Adrenal gland (tissue), 12 donors: ENCODE data around the gene CDK10. TPM values are rescaled to one million over a fixed set of nuclear protein-coding genes. Genes with fewer than 3 reads are reported as not detected.
A peak's percentile ranks its signal among the peaks of the same experiment; 100 is the strongest.

Experiments
- DNase-seq, 7 donors: peaks; one replicate each; pipeline ENCODE4 v3.0.0-alpha.2; 2019 to 2020
- H3K27ac ChIP-seq, 5 donors: fragments of 200-600 bp; sonication (generic) in 4 of 5; 1 replicate in 3 of 5; 2 replicates in 2 of 5; pipeline versions ENCODE4 v1.5.1 to v1.8.0; 2016 to 2020; ENCODE audit warnings: mild to moderate bottlenecking in 1 of 5
- H3K27me3 ChIP-seq: fragments of 200-600 bp; 2 replicates; pipeline ENCODE4 v1.8.0; 2021
- H3K36me3 ChIP-seq, 2 donors: fragments of 200-600 bp; replicated peaks in 1 of 2; 1 replicate in 1 of 2; 2 replicates in 1 of 2; pipeline versions ENCODE4 v1.5.1 to v1.8.0; 2018 to 2022
- H3K4me1 ChIP-seq, 2 donors: fragments of 200-600 bp; replicated peaks in 1 of 2; 1 replicate in 1 of 2; 2 replicates in 1 of 2; pipeline versions ENCODE4 v1.5.1 to v1.8.0; 2018 to 2021
- H3K4me3 ChIP-seq, 4 donors: fragments of 200-600 bp; sonication (generic) in 3 of 4; one replicate each; pipeline ENCODE4 v1.5.1; 2016 to 2018
- H3K9me3 ChIP-seq, 3 donors: fragments of 200-600 bp; sonication (generic) in 1 of 3; replicated peaks in 1 of 3; 1 replicate in 2 of 3; 2 replicates in 1 of 3; pipeline versions ENCODE4 v1.5.1 to v1.8.0; 2016 to 2021
- POLR2A ChIP-seq, 2 donors: fragments of 450-650 bp; IDR thresholded peaks; one replicate each; pipeline ENCODE4 v1.6.1; 2017; ENCODE audit warnings: antibody characterized with exemption in 2 of 2, mild to moderate bottlenecking in 2 of 2, moderate library complexity in 1 of 2
- WGBS, 4 donors: extraction: QIAGEN DNeasy Blood & Tissue Kit in 2 of 4; methylation state at CpG; one replicate each; pipeline versions ENCODE4 v1.1.5 to v1.1.7; 2013 to 2017; 5-methylcytosine and 5-hydroxymethylcytosine counted together
- intact Hi-C, 2 donors: fragments of 100-400 bp; cut with DNase I; formaldehyde crosslinking; loops; one replicate each; pipeline versions ENCODE4 v1.14.1 to v1.15.0; 2022 to 2023
- polyA plus RNA-seq, 3 donors: library from polyadenylated mRNA; stranded (reverse); fragments of 200-250 nt in 2 of 3; fragments of 350-450 nt in 1 of 3; fragmentation: Illumina TruSeq in 1 of 3; extraction: RNeasy Lipid Tissue Mini Kit (QIAGEN cat#74804) in 1 of 3; gene quantifications; one replicate each; pipeline ENCODE4 v1.2.3, GENCODE V29; 2013 to 2014
- total RNA-seq, 9 donors: library from RNA; depleted of rRNA in 4 of 9; stranded (reverse); fragments of >200 nt in 4 of 9; fragments of 120-200 nt in 1 of 9; fragmentation: NEBNext Ultra II Directional in 1 of 9; extraction: Animal tissue kit (Norgen Biotek cat#: 25700) in 1 of 9; gene quantifications; one replicate each; pipeline versions ENCODE4 v1.1.0 to v1.2.4, GENCODE V29; 2013 to 2023
- TF ChIP-seq, protein P1 (sequence below), 6 experiments: fragments of 450-650 bp in 4 of 6; fragments of 200-600 bp in 2 of 6; sonication (generic) in 1 of 6; IDR thresholded peaks; 1 replicate in 5 of 6; 2 replicates in 1 of 6; pipeline versions ENCODE4 v1.5.1 to v1.8.0; 2016 to 2021; ENCODE audit warnings: antibody characterized with exemption in 6 of 6, mild to moderate bottlenecking in 2 of 6, moderate library complexity in 1 of 6
- donor health status: healthy with polysubstance abuse.
- donor health status: Bipolar disorder and iron deficiency.
- donor health status: DM: yes; HTN: yes; CAD: no.
- donor health status: DM: no; HTN: no; CAD: no.
- donor health status: DM: no; HTN: no; CAD: no.
- donor health status: DM: yes; HTN: yes; CAD: no.

The CDK10 gene
- total and polyA plus RNA-seq, 12 donors: 29.5 to 289 (median 64.5) TPM

DNA sequence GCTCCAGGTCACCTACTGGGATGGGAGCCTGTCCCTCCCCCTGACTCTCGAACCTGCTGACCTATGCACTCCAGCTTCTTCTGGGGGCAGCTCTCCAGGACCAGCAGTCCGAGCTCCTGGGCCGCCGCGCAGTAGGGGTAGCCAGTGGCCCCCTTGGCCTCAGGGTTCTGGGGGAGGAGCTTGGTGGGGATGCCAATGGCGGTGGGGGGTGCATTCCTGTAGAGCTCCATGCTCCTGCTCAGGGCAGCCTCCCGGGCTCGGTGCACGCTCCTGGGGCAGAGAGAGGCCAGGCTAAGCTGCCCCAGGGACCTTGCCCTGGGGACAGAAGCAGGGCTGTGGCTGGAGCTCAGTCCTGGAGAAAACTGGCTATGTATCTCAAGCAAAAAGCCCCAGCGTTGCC, 22.7 kb downstream of the CDK10 start:
- TF ChIP-seq, protein P1, sequence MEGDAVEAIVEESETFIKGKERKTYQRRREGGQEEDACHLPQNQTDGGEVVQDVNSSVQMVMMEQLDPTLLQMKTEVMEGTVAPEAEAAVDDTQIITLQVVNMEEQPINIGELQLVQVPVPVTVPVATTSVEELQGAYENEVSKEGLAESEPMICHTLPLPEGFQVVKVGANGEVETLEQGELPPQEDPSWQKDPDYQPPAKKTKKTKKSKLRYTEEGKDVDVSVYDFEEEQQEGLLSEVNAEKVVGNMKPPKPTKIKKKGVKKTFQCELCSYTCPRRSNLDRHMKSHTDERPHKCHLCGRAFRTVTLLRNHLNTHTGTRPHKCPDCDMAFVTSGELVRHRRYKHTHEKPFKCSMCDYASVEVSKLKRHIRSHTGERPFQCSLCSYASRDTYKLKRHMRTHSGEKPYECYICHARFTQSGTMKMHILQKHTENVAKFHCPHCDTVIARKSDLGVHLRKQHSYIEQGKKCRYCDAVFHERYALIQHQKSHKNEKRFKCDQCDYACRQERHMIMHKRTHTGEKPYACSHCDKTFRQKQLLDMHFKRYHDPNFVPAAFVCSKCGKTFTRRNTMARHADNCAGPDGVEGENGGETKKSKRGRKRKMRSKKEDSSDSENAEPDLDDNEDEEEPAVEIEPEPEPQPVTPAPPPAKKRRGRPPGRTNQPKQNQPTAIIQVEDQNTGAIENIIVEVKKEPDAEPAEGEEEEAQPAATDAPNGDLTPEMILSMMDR (IDR thresholded peaks at IDR 0.05): no peak
- no peak for TF ChIP-seq POLR2A (IDR thresholded peaks at IDR 0.05)
- no peak for DNase-seq
- H3K27ac ChIP-seq: no peak overlapping the region
- intact Hi-C loops: loop anchor here (5.0 to 10.0 kb wide), 3 partner anchors 83 to 156 kb away; no protein-coding TSS in a partner anchor
- H3K27me3 ChIP-seq: no peaks in the 10 kb centered on the region
- H3K36me3 ChIP-seq: no peaks in the 10 kb centered on the region
- no peaks in the 10 kb centered on the region for H3K9me3 ChIP-seq
- H3K4me3 ChIP-seq: no peak overlapping the region
- 88 to 100% (median 90%) methylated on average over 2 to 10 of the region's 10 CpGs for WGBS, 4 donors
- H3K4me1 ChIP-seq: peaks cover 6 to 11% of the 10 kb centered on the region in 2 donors

DNA sequence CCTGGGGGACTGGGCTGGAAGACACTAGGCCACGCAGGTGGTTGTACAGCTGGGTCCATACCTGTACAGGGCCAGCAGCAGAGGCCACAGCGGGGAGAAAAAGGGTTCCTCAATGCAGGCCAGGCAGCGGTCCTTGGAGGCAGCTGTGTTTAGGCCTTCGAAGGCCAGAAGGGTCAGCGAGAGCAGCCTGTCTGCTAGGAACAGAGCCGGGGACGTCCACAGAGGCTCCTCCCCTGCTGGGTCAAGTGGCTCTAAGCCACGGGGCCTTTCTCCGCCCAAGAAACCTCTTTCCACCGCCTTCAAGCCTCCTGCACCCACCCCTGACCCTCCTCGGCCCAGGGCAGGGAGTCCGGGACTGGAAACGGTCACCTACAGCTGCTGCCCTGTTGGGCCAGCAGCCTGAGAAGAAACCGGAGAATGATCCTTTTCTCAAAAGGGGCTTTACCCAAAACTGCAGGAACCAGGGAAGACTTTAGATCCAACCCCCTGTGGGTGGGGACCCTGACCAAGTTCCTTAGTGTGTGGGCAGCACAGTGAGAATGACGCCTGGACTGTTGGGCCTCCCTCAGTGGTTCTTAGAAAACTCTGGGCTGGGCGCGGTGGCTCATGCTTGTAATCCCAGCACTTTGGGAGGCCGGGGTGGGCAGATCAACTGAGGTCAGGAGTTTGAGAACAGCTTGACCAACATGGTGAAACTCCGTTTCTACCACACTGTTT, 23.4 kb downstream of the CDK10 start:
- TF ChIP-seq, protein P1 (IDR thresholded peaks at IDR 0.05): no peak
- TF ChIP-seq POLR2A (IDR thresholded peaks at IDR 0.05): no peak
- no peaks in the 10 kb centered on the region for H3K9me3 ChIP-seq
- no peak overlapping the region for H3K27ac ChIP-seq
- intact Hi-C loops: loop anchor here (5.0 to 10.0 kb wide), 3 partner anchors 82 to 155 kb away; no protein-coding TSS in a partner anchor
- no peaks in the 10 kb centered on the region for H3K36me3 ChIP-seq
- DNase-seq: no peak
- H3K4me1 ChIP-seq: peaks cover 6 to 11% of the 10 kb centered on the region in 2 donors
- H3K27me3 ChIP-seq: no peaks in the 10 kb centered on the region
- H3K4me3 ChIP-seq: no peak overlapping the region
- WGBS, 4 donors: 87 to 95% (median 90%) methylated on average over 9 to 19 of the region's 19 CpGs

DNA sequence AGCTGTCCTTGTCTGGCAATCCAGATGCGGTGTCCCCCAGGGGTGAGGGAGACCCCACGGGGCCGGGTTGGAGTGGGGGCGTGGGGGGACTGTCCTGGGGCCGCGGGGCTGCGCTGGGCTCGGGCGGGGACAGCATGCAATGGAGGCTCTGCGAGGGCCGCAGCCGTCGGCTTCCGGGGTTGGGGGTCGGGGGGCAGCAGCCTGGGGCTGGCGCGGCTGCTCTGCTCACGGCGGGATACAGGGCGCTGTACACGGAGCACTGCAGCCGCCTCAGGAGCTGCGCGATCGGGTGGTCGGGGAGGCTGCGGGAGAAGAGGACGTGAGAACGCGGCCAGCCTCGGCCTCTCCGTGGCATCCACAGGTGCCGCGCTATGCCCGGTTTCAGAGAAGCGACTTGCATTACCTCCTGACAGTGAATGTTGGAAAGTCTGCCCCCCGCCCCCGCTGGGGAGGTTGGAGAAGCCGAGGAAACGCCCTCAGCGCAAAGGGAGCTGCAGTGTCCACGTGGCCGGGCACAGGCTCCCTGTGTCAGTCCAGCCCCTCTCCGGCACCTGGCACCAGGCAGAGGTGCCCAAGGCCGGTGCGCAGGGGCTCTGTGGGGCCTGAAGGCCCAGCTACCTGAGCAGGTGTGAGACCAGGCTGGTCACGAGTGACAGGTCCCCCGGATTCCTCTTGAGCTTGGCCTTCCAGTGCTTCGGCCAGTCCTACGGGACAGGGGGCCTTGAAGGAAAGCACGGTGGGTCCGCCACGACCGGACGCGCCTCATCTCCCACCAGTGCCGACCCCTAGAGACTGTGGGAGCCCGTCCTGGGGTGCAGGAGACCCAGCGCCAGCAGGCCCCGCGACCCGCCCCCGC, 24.4 kb downstream of the CDK10 start:
- Histone ChIP-seq H3K4me3 (no peak overlapping the region), H3K27ac (no peak overlapping the region), H3K36me3 (no peaks in the 10 kb centered on the region), H3K27me3 (no peaks in the 10 kb centered on the region), H3K4me1 (peaks cover 6 to 11% of the 10 kb centered on the region in 2 donors), H3K9me3 (no peaks in the 10 kb centered on the region)
- no peak for TF ChIP-seq POLR2A (IDR thresholded peaks at IDR 0.05)
- intact Hi-C loops: no loop called here
- 78 to 85% (median 80%) methylated on average over 24 to 63 of the region's 63 CpGs; no CpG with 5 or more reads in 1 of the 4 donors for WGBS, 4 donors
- no peak for DNase-seq

DNA sequence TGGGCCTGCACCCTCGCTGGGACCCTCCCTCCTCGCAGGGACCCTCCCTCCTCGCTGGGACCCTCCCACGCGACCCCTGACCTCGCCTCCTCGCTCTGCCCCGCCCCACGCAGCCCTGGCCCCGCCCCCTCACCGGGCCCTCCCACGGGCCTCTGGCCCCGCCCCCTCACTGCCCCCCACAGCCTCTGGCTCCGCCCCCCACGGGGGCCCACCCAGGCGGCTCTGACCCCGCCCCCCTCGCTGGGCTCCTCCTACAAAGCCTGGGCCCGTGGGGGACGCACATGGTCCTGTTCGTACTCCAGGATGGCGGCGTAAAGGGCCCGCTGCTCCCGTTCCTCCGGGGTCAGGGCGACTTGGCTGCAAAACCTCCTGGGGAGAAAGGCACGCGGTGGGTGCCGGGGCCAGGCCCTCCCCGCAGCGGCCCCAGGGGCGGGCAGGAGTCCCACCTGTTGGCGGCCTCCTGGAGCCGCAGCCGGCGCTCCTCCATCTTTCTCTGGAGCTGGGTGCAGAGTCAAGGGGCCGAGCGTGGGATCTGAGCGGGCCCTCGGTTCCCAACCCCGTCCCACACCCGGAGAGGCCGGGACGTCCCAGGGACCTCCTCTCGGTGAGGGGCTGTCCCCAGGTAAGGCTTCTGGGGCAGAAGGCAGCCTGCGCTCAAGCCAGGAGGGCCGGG, 25.2 kb downstream of the CDK10 start:
- intact Hi-C loops: no loop called here
- peaks cover 6 to 11% of the 10 kb centered on the region in 2 donors for H3K4me1 ChIP-seq
- peak in 4 of 7 donors; percentile 59 to 73 (median 70) for DNase-seq
- H3K4me3 ChIP-seq: peak overlapping the region in 1 of 4 donors; percentile 51
- H3K27me3 ChIP-seq: no peaks in the 10 kb centered on the region
- H3K9me3 ChIP-seq: no peaks in the 10 kb centered on the region
- TF ChIP-seq POLR2A (IDR thresholded peaks at IDR 0.05): no peak
- TF ChIP-seq, protein P1 (IDR thresholded peaks at IDR 0.05): no peak
- 1 to 10% (median 3%) methylated on average over 2 to 48 of the region's 48 CpGs; no CpG with 5 or more reads in 1 of the 4 donors for WGBS, 4 donors
- no peaks in the 10 kb centered on the region for H3K36me3 ChIP-seq
- H3K27ac ChIP-seq: no peak overlapping the region
